GM18861 (cell line): ENCODE data around the gene ACIN1.

Experiments used
- ATAC-seq: cut with Tn5 transposase; IDR thresholded peaks from one replicate; pipeline ENCODE4 v1.9.1; 2021; ENCODE audit not compliant: unreplicated experiment

Gene ACIN1

GRCh38 chr14:23105348-23105824 lies 10.4 kb upstream of the ACIN1 start:
- no peak for ATAC-seq

GRCh38 chr14:23104591-23105347 lies 9.8 kb upstream of the ACIN1 start, which contains the start of gene CIROP:
Gene CIROP, minus strand, starts transcription at chr14:23104989. Its CDS starts 69 bp downstream, at chr14:23104920.
- ATAC-seq, result no peak

GRCh38 chr14:23104070-23104590 lies 9.2 kb upstream of the ACIN1 start:
- no peak for ATAC-seq

GRCh38 chr14:23103581-23103980 lies 8.6 kb upstream of the ACIN1 start:
- no peak for ATAC-seq

- no peak for ATAC-seq
Observed at GRCh38 chr14:23102801-23103200, 7.9 kb upstream of the ACIN1 start.

- ATAC-seq, result no peak
Observed at GRCh38 chr14:23101986-23102625, 7.2 kb upstream of the ACIN1 start.

GRCh38 chr14:23101213-23101970 lies 6.5 kb upstream of the ACIN1 start:
- ATAC-seq, result no peak

- no peak for ATAC-seq
Observed at GRCh38 chr14:23099212-23099861, 4.4 kb upstream of the ACIN1 start.

- no peak for ATAC-seq
Observed at GRCh38 chr14:23097786-23098185, 2.9 kb upstream of the ACIN1 start.

- ATAC-seq, result peak; percentile 83
Observed at GRCh38 chr14:23095196-23096108, 516 bp upstream of the ACIN1 start, which contains the start of gene C14orf119. Gene C14orf119, plus strand, starts transcription at chr14:23095505. Its CDS starts 2,154 bp downstream, at chr14:23097659.

GRCh38 chr14:23093991-23094665 lies 808 bp downstream of the ACIN1 start:
- no peak for ATAC-seq

- ATAC-seq, result no peak
Observed at GRCh38 chr14:23093526-23093925, 1.4 kb downstream of the ACIN1 start.

GRCh38 chr14:23093104-23093503 lies 1.8 kb downstream of the ACIN1 start:
- ATAC-seq, result no peak

GRCh38 chr14:23091294-23092225 lies 3.4 kb downstream of the ACIN1 start:
- no peak for ATAC-seq

- no peak for ATAC-seq
Observed at GRCh38 chr14:23090254-23090636, 4.7 kb downstream of the ACIN1 start.

- no peak for ATAC-seq
Observed at GRCh38 chr14:23089498-23090253, 5.3 kb downstream of the ACIN1 start.

- no peak for ATAC-seq
Observed at GRCh38 chr14:23086565-23086964, 8.4 kb downstream of the ACIN1 start.
